B cell (primary cell): ENCODE results near the gene IFNK. TPM values are rescaled to one million over a fixed set of nuclear protein-coding genes. Genes with fewer than 3 reads are reported as not detected.

Experiments
- ATAC-seq: fragments of 200-7000 bp; cut with Tn5 transposase; one replicate; pipeline ENCODE4 v1.10.0; 2021; ENCODE audit warnings: low read depth, mild to moderate bottlenecking, moderate number of reproducible peaks, moderate library complexity
- CTCF ChIA-PET: fragments of 350-600 bp; sonication (Branson Sonifier 250); formaldehyde crosslinking; loops from one replicate; lab custom pipeline; 2021; ENCODE audit warnings: antibody characterized with exemption, inconsistent platforms; lab: Charles Lee
- POLR2A ChIA-PET: fragments of 350-600 bp; sonication (Branson Sonifier 250); formaldehyde crosslinking; loops from one replicate; lab custom pipeline; 2021; ENCODE audit warnings: antibody characterized with exemption; lab: Charles Lee
- DNase-seq: peaks from one replicate; pipeline ENCODE4 v3.0.0; 2013
- H2AFZ ChIP-seq: 2 replicates; pipeline ENCODE4 v1.6.1; 2012; ENCODE audit warnings: mild to moderate bottlenecking, low read depth, low read length; ENCODE audit not compliant: insufficient read depth, poor library complexity, severe bottlenecking
- H3K27ac ChIP-seq, 2 donors: 1 replicate in 1 of 2; 2 replicates in 1 of 2; pipeline ENCODE4 v1.5.1; 2012 to 2013; ENCODE audit warnings: low read length in 2 of 2, mild to moderate bottlenecking in 2 of 2, moderate library complexity in 1 of 2
- H3K27me3 ChIP-seq, 4 experiments: fragments of 200-600 bp in 1 of 4; sonication (generic) in 1 of 4; replicated peaks in 1 of 4; 1 replicate in 2 of 4; 2 replicates in 2 of 4; pipeline versions ENCODE4 v1.6.1 to v1.7.0; 2013 to 2016; ENCODE audit warnings: low read length in 3 of 4, mild to moderate bottlenecking in 2 of 4, mixed read lengths in 1 of 4, moderate library complexity in 1 of 4; ENCODE audit not compliant: insufficient read depth in 4 of 4, control insufficient read depth in 3 of 4; ENCODE audit errors: control extremely low read depth in 1 of 4
- H3K36me3 ChIP-seq, 2 experiments: replicated peaks in 1 of 2; 1 replicate in 1 of 2; 2 replicates in 1 of 2; pipeline versions ENCODE4 v1.6.1 to v1.7.1; 2013; ENCODE audit warnings: low read length in 1 of 2; ENCODE audit not compliant: insufficient read depth in 2 of 2, control insufficient read depth in 1 of 2; ENCODE audit errors: control extremely low read depth in 1 of 2, extremely low read depth in 1 of 2
- H3K4me1 ChIP-seq, 2 donors: fragments of 200-600 bp in 1 of 2; sonication (generic) in 1 of 2; 1 replicate in 1 of 2; 2 replicates in 1 of 2; pipeline versions ENCODE4 v1.5.1 to v1.6.1; 2013 to 2017; ENCODE audit warnings: low read length in 2 of 2; ENCODE audit not compliant: control insufficient read depth in 2 of 2, insufficient read depth in 2 of 2
- H3K4me2 ChIP-seq: replicated peaks from 2 replicates; pipeline ENCODE3; 2012; ENCODE audit warnings: mild to moderate bottlenecking, low read depth, low read length; ENCODE audit not compliant: poor library complexity, severe bottlenecking
- H3K4me3 ChIP-seq, 5 experiments: fragments of 200-600 bp in 1 of 5; sonication (generic) in 1 of 5; 1 replicate in 3 of 5; 2 replicates in 2 of 5; pipeline versions ENCODE4 v1.5.1 to v1.7.0; 2011 to 2016; ENCODE audit warnings: low read length in 4 of 5, mild to moderate bottlenecking in 4 of 5, low read depth in 2 of 5, control low read depth in 1 of 5, moderate library complexity in 1 of 5; ENCODE audit not compliant: insufficient read depth in 1 of 5; ENCODE audit errors: control extremely low read depth in 1 of 5, extremely low read depth in 1 of 5
- H3K79me2 ChIP-seq: fragments of 200-600 bp; sonication (generic); one replicate; pipeline ENCODE4 v1.6.0; 2016; ENCODE audit warnings: low read length; ENCODE audit not compliant: control insufficient read depth, insufficient read depth
- H3K9ac ChIP-seq: fragments of 200-600 bp; sonication (generic); 2 replicates; pipeline ENCODE4 v1.6.1; 2017; ENCODE audit warnings: mild to moderate bottlenecking, low read length, moderate library complexity
- H3K9me3 ChIP-seq, 3 donors: one replicate each; pipeline versions ENCODE4 v1.6.1 to v1.7.1; 2013; ENCODE audit warnings: low read length in 2 of 3; ENCODE audit not compliant: control insufficient read depth in 2 of 3, insufficient read depth in 1 of 3; ENCODE audit errors: control extremely low read depth in 1 of 3
- H4K20me1 ChIP-seq: 2 replicates; pipeline ENCODE4 v1.6.0; 2012; ENCODE audit warnings: mild to moderate bottlenecking, low read length; ENCODE audit not compliant: insufficient read depth, control insufficient read depth, poor library complexity, severe bottlenecking
- H3K27ac Mint-ChIP-seq: one replicate; pipeline ENCODE4 v1.8.0; 2021; ENCODE audit warnings: mixed read lengths
- H3K27me3 Mint-ChIP-seq: one replicate; pipeline ENCODE4 v1.8.0; 2021; ENCODE audit warnings: mixed read lengths
- H3K4me1 Mint-ChIP-seq: one replicate; pipeline ENCODE4 v1.8.0; 2021; ENCODE audit warnings: mixed read lengths
- H3K4me3 Mint-ChIP-seq: one replicate; pipeline ENCODE4 v1.8.0; 2021; ENCODE audit warnings: mixed read lengths
- H3K9me3 Mint-ChIP-seq: one replicate; pipeline ENCODE4 v1.8.0; 2022; ENCODE audit warnings: mixed read lengths; ENCODE audit not compliant: insufficient read depth
- EZH2 ChIP-seq: IDR thresholded peaks from 2 replicates; pipeline ENCODE4 v1.6.1; 2012; ENCODE audit warnings: borderline replicate concordance, low read depth, mild to moderate bottlenecking, moderate library complexity, low read length; ENCODE audit not compliant: insufficient read depth, poor library complexity, severe bottlenecking
- WGBS: methylation state at CpG from one replicate; pipeline ENCODE4 v1.1.5; 2013; ENCODE audit warnings: missing lambda C conversion rate; ENCODE audit not compliant: insufficient coverage; 5-methylcytosine and 5-hydroxymethylcytosine counted together
- intact Hi-C: fragments of 100-400 bp; cut with micrococcal nuclease; formaldehyde crosslinking; loops from one replicate; pipeline ENCODE4 v1.10.0; 2022
- polyA plus RNA-seq: library from polyadenylated mRNA; depleted of rRNA; stranded (reverse); fragments of >200 nt; gene quantifications from 2 replicates; pipeline ENCODE4 v1.2.3, GENCODE V29; 2012
- total RNA-seq, 2 donors: library from RNA; stranded (reverse); fragments of 120-200 nt in 1 of 2; gene quantifications; 1 replicate in 1 of 2; 2 replicates in 1 of 2; pipeline versions ENCODE4 v1.2.3 to v1.2.4, GENCODE V29; 2013 to 2022
- TF ChIP-seq, protein P1 (sequence below): fragments of 200-600 bp; IDR thresholded peaks from one replicate; pipeline ENCODE4 v1.8.0; 2022; ENCODE audit warnings: antibody characterized with exemption, mild to moderate bottlenecking

IFNK gene
- total and polyA plus RNA-seq, 2 donors (not counting 1 experiment from before 2014, with no cell fraction given) = not detected

DNA sequence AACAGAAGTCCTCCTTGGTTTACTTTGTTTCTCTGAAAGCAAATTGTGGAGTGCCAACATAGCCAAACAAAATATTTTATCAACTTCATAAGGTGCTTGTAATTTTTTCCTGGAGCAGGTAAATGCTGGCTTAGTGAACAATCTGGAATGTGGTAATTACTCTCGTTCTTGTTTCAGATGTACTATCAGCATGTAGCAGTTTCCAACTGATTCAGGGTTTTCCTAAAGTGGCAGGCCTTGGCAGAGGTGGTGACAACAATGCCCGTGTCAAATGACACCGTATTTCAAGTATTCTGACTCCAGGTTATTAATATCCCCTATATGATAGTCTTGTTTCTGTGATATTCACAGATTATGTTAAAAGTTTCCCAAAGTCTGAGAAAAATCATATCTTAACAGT, 48.0 kb downstream of the IFNK start:
- no peak for TF ChIP-seq EZH2
- TF ChIP-seq, protein P1, sequence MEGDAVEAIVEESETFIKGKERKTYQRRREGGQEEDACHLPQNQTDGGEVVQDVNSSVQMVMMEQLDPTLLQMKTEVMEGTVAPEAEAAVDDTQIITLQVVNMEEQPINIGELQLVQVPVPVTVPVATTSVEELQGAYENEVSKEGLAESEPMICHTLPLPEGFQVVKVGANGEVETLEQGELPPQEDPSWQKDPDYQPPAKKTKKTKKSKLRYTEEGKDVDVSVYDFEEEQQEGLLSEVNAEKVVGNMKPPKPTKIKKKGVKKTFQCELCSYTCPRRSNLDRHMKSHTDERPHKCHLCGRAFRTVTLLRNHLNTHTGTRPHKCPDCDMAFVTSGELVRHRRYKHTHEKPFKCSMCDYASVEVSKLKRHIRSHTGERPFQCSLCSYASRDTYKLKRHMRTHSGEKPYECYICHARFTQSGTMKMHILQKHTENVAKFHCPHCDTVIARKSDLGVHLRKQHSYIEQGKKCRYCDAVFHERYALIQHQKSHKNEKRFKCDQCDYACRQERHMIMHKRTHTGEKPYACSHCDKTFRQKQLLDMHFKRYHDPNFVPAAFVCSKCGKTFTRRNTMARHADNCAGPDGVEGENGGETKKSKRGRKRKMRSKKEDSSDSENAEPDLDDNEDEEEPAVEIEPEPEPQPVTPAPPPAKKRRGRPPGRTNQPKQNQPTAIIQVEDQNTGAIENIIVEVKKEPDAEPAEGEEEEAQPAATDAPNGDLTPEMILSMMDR = no peak
- Histone ChIP-seq H3K36me3 (no peaks in the 10 kb centered on the region), H3K9ac (peak overlapping the region; percentile 99), H3K4me3 (peak overlapping the region in 3 of 5 experiments; percentile 71 to 93 (median 81)), H3K27ac (peak overlapping the region; percentile 97 to 99), H3K4me1 (peaks cover 16 to 19% of the 10 kb centered on the region in 2 donors), H3K9me3 (no peaks in the 10 kb centered on the region), H3K27me3 (no peaks in the 10 kb centered on the region), H2AFZ (no peak overlapping the region), H3K4me2 (peak overlapping the region; percentile 93), H3K79me2 (peaks cover 41% of the 10 kb centered on the region), H4K20me1 (no peaks in the 10 kb centered on the region)
- ATAC-seq = no peak
- 33% methylated on average over 1 of the region's 3 CpGs for WGBS
- POLR2A ChIA-PET = interaction anchor here (1.1 kb wide), 1 partner anchor 240 kb away, joined by 3 read pairs; no protein-coding TSS in a partner anchor
- H3K27ac Mint-ChIP-seq = peak overlapping the region; percentile 99
- no peaks in the 10 kb centered on the region for H3K9me3 Mint-ChIP-seq
- peak overlapping the region; percentile 98 for H3K4me3 Mint-ChIP-seq
- intact Hi-C loops = loop anchor here (5.0 kb wide), 1 partner anchor 680 kb away; the partner anchor contains the start of gene CAAP1
- H3K4me1 Mint-ChIP-seq = peaks cover 27% of the 10 kb centered on the region
- no peaks in the 10 kb centered on the region for H3K27me3 Mint-ChIP-seq
- no peak for DNase-seq
- CTCF ChIA-PET = interaction anchor here (1.0 to 1.7 kb wide), 4 partner anchors 8 to 239 kb away, joined by 3 to 7 read pairs (median 4); no protein-coding TSS in a partner anchor

DNA sequence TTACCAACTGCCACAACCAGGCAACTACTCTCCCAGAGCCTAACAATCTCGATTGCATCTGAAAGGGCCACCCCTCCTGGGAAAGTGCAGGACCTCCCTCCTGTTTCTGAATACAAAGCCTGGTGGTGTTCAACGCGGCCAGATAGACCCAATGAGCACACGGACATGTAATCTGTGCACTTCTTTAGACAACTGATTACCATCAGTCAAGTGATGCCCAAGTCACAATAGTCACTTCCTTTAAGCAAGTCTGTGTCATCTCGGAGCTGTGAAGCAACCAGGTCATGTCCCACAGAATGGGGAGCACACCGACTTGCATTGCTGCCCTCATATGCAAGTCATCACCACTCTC, 48.5 kb downstream of the IFNK start:
- H3K4me1 Mint-ChIP-seq = peaks cover 27% of the 10 kb centered on the region
- peak; percentile 25 for ATAC-seq

More for the DNA sequence above, 48.5 kb downstream of the IFNK start:
- peaks cover 16 to 19% of the 10 kb centered on the region in 2 donors for H3K4me1 ChIP-seq
- H3K9me3 ChIP-seq = no peaks in the 10 kb centered on the region
- Mint-ChIP-seq H3K9me3 (no peaks in the 10 kb centered on the region), H3K27ac (peak overlapping the region; percentile 99), H3K27me3 (no peaks in the 10 kb centered on the region), H3K4me3 (peak overlapping the region; percentile 98)
- DNase-seq = peak; percentile 89
- no peaks in the 10 kb centered on the region for H4K20me1 ChIP-seq
- H3K36me3 ChIP-seq = no peaks in the 10 kb centered on the region
- ChIA-PET CTCF (interaction anchor here (1.0 to 1.7 kb wide), 4 partner anchors 8 to 239 kb away, joined by 3 to 7 read pairs (median 4); no protein-coding TSS in a partner anchor), POLR2A (interaction anchor here (1.1 kb wide), 2 partner anchors 89 to 240 kb away, joined by 3 read pairs; no protein-coding TSS in a partner anchor)
- H3K79me2 ChIP-seq = peaks cover 37% of the 10 kb centered on the region
- peak overlapping the region; percentile 71 to 93 (median 91) for H3K4me3 ChIP-seq
- WGBS = 0% methylated on average over 6 of the region's 6 CpGs
- H3K27ac ChIP-seq = peak overlapping the region; percentile 97 to 99
- TF ChIP-seq, protein P1 = no peak
- no peak for TF ChIP-seq EZH2
- intact Hi-C loops = loop anchor here (5.0 kb wide), 1 partner anchor 680 kb away; the partner anchor contains the start of gene CAAP1
- H3K4me2 ChIP-seq = peak overlapping the region; percentile 93
- H2AFZ ChIP-seq = peak overlapping the region; percentile 63
- peak overlapping the region; percentile 99 for H3K9ac ChIP-seq
- H3K27me3 ChIP-seq = no peaks in the 10 kb centered on the region
